GM21367 (cell line): ENCODE measurements around the gene LAT.

Experiments used
- ATAC-seq: cut with Tn5 transposase; IDR thresholded peaks from one replicate; pipeline ENCODE4 v1.9.1; 2021; ENCODE audit not compliant: unreplicated experiment

Gene LAT

GRCh38 chr16:29007730-29008593 lies 23.1 kb downstream of the LAT start:
- ATAC-seq: no peak

GRCh38 chr16:29009050-29009837 lies 24.4 kb downstream of the LAT start:
- no peak for ATAC-seq

- no peak for ATAC-seq
Measured at GRCh38 chr16:29009838-29010166, 24.9 kb downstream of the LAT start.

- no peak for ATAC-seq
Measured at GRCh38 chr16:29011112-29011511, 26.3 kb downstream of the LAT start.

GRCh38 chr16:29011851-29012250 lies 27.0 kb downstream of the LAT start:
- no peak for ATAC-seq

- no peak for ATAC-seq
Measured at GRCh38 chr16:29012913-29013553, 28.2 kb downstream of the LAT start.

- ATAC-seq: no peak
Measured at GRCh38 chr16:29014561-29015069, 29.8 kb downstream of the LAT start.

- no peak for ATAC-seq
Measured at GRCh38 chr16:29022196-29022595, 37.3 kb downstream of the LAT start.

- no peak for ATAC-seq
Measured at GRCh38 chr16:29023279-29024277, 38.7 kb downstream of the LAT start.

- ATAC-seq: no peak
Measured at GRCh38 chr16:29024278-29024677, 39.4 kb downstream of the LAT start.

GRCh38 chr16:29025218-29025617 lies 40.4 kb downstream of the LAT start:
- no peak for ATAC-seq

- ATAC-seq: no peak
Measured at GRCh38 chr16:29025735-29026134, 40.9 kb downstream of the LAT start.

- no peak for ATAC-seq
Measured at GRCh38 chr16:29028457-29029167, 43.8 kb downstream of the LAT start.

- no peak for ATAC-seq
Measured at GRCh38 chr16:29029168-29029994, 44.5 kb downstream of the LAT start.

- ATAC-seq: no peak
Measured at GRCh38 chr16:29030086-29030840, 45.4 kb downstream of the LAT start.
